HG03025 (cell line): ENCODE results near the gene FAT1.

ENCODE experiments used
- ATAC-seq: cut with Tn5 transposase; IDR thresholded peaks from one replicate; pipeline ENCODE4 v1.9.1; 2021; ENCODE audit warnings: mild to moderate bottlenecking, moderate library complexity; ENCODE audit not compliant: unreplicated experiment, low FRiP score

Gene FAT1

DNA sequence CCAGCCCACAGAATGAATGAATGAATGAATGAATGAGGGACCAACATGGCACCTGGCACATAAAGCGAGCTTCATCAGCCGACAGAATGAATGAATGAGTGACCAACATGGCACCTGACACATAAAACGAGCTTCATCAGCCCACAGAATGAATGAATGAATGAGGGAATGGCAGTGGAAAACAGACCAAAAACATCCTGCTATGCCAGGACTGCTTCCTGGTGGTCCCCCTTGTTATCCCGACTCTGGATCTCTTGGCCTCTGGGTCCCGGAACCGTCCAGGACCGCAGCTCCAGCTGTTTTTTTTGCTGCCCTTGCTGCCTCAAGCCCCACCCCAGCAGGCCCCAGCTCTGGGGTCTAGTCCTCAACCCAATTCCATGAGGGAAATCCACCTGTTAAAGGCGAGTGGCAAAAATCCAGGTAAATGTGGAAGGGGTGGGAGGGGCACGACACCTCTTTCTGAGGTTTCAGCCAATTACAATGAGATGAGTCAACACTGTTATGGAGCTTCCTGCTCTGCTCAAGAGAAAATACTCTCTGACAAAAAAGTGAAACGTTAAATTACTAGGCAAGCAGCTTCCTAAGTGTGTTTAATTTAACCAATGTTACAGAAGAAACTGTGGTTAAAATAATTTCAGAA lies 96.3 kb downstream of the FAT1 start:
- no peak for ATAC-seq

DNA sequence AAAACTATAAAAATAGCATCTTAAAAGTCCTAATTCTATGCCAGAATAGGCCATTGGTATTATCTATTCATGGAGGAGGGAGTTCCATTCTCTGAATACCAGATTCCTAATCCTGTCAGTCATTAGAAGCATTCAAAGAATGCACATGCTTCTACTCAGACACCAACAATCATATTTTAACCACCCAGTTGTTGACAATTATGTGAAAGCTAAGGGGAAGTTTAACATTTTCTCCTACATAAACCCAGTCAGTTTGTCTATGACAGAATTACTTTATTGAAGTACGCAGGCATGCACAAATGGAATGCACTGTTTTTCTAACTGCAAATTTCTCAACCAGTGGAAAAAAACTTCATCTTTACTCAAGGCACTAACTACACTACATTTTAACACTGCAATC lies 98.7 kb downstream of the FAT1 start:
- no peak for ATAC-seq

DNA sequence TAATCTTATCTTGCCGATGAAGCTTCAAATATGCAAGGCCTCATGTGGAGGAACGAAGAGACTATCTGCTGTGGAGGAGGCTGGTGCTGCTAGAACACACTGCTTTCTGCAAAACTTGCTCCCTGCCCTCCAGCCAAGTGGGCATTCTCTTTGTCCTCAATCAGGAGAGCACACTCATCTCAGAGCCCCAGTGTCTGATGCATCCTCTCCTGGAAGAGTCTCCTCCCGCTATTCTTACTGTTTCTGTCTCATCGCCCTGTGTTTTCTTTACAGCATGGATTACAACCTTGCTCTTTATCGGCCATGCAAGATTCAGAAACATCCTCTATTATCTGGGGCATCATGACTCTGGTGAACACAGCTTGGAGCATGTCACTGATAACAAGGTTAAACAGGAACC lies 100.1 kb downstream of the FAT1 start:
- ATAC-seq = no peak

DNA sequence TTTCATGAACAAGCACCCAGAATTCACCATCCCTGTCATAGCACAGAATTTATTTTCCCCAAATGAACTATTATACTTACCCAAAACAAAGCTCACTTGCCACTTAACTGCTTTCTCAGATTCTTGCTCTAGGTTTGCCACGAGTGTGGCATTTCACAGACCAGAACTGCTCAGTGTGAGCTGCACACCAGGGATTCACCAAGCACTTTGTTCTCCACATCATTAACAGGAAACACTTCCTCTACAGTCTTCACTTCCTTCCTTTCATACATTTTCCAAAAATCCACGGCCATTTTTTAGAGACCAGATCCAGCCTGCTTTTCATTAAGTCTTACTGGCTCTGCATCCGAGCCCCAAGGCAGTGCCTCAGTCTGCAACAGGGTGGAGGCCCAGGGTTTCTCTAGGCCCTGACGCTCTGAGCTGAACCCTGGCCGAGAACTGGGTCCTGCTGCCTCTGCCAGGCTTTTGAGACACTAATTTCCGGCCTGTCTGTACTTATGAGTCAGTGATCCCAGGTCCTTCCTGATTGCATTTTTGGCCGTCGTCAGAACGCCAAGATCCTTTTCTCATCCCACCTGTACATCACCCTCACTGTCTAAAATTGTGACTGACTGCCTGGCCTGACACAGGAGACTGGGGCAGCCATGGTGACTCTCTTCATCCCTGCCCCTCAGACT lies 100.7 kb downstream of the FAT1 start:
- ATAC-seq = no peak

GRCh38 chr4:186621959-186622553 lies 101.6 kb downstream of the FAT1 start:
- ATAC-seq = no peak

DNA sequence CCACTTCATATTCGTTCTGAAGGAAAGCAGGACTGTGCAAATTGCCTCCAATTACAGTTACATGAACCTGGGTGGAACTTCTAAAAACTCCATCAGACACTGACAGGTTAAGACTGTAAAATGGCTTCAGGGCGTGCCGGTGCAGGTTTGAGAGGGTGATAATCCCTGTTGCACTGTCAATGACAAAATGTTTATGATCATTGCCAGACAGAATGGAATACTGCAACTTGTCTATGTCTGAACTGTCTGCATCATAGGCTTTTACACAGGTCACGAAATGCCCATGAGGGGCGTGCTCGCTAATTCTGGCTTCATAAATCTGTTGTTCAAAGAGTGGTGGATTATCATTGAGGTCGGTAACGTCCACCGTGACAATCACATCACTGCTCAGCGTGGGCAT lies 104.6 kb downstream of the FAT1 start:
- no peak for ATAC-seq

GRCh38 chr4:186617921-186618320 lies 105.7 kb downstream of the FAT1 start:
- ATAC-seq = no peak

DNA sequence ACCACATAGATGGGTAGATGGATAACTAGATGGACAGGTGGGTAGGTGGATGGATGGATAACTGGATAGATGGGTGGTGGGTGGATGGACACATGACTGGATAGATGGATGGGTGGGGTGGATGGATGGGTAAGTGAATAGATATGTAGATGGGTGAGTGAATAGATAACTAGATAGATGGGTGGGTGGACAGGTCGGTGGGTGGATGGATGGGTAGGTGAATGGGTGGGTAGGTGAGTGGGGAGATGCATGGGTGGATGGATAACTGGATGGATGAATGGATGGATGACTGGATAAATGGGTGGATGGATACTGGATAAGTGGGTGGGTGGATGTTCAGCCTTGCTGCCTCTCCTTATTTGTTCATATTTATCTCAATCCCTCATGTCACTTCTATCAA lies 116.2 kb downstream of the FAT1 start:
- no peak for ATAC-seq

GRCh38 chr4:186606591-186606992 lies 117.1 kb downstream of the FAT1 start:
- no peak for ATAC-seq

- no peak for ATAC-seq
Observed at GRCh38 chr4:186605261-186605865, 118.3 kb downstream of the FAT1 start.

GRCh38 chr4:186604124-186604807 lies 119.4 kb downstream of the FAT1 start:
- ATAC-seq = no peak

DNA sequence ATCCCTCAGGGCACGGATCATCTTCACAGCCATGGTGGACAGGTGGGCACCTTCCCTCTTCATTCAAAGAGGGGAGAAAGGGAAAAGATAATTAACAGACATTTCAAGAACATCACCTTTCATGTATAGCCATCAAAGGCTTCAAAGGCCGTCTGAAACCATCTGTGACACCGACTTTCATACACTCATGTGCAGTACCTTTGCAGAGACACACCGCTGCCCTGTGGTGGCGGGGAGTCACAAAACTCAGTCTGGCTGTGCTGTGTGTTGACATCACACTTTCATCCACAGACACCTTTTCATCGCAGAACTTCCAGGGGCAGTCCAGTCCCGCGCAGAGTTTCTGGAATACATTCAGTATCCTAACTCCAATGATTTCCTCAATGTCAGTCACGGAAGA lies 120.7 kb downstream of the FAT1 start:
- no peak for ATAC-seq

DNA sequence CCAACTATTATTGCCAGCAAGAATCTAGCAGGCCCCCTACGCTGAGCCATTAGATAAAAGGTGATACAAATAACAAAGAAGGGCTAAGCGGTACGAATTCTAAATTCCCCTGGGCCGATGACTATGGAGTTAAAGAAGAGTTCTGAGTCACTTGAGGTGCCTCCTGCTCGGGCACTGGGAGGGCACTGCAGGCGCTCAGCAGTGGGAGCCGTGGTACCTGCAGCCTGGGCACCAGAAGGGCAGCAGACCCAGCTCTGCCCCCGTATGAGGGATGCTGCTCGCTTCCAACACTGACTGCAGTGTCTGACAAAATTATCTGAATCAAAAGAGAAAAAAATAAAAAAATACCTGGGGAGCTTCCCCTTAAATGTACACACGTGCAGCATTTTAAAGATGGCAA lies 124.2 kb downstream of the FAT1 start:
- no peak for ATAC-seq

GRCh38 chr4:186598686-186599085 lies 125.0 kb downstream of the FAT1 start:
- no peak for ATAC-seq

- no peak for ATAC-seq
Observed at GRCh38 chr4:186596850-186597390, 126.7 kb downstream of the FAT1 start.

GRCh38 chr4:186596346-186596745 lies 127.3 kb downstream of the FAT1 start:
- no peak for ATAC-seq

- ATAC-seq = no peak
Observed at GRCh38 chr4:186593587-186593973, 130.1 kb downstream of the FAT1 start.

DNA sequence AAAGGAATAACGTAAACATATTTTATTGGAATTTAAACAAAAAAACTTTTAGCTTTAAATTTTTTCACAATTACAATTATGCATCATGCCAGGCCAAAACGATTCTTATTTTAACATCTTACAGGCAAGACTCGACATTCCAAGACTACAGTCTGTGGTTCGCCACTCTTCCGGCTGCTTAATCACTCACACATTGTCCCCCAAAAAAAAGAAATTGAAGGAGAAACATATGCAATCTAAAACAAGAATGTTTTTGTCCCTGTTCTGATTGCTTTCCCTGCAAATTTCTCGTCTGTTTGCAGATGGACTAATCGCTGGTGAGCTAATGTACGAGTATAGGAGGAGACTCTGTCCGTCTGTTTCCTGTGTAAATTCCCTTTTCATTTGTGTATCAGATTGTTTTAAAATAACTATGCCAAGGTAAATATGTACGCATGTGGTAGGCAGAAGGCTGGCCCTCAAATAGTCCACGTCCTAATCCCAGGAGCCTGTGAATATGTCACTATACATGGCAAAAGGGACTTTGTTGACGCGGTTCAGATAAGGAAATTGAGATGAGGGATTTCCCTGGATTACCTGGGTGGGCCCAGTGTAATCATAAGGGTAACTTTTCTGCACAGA lies 130.6 kb downstream of the FAT1 start:
- ATAC-seq = no peak

GRCh38 chr4:186592445-186592844 lies 131.2 kb downstream of the FAT1 start:
- ATAC-seq = no peak

DNA sequence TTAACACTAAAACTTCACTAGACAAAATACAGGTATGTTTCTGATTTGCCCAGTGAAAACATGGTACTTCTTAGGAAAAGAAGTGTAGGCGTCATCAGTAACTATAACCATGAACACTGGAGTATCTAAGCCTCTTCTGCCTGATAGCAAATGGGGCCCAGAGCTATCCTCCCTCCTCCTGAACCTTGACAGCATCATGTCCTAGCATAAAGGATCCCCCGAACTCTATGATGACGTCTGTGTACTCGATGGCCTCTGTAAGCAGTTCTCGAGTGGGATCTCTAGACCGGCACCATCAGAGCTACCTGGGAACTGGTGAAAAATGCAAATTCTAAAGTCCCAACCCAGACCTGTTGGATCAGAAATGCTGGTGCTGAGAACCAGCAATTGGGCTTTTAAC lies 132.0 kb downstream of the FAT1 start:
- ATAC-seq = no peak
